A549 (cell line): ENCODE measurements around the gene COPS3. TPM values are rescaled to one million over a fixed set of nuclear protein-coding genes. Genes with fewer than 3 reads are reported as not detected.

Experiments
- ATAC-seq, 2 experiments: fragments of 200-7000 bp in 1 of 2; fragments of >200 bp in 1 of 2; cut with Nextera tagmentation in 1 of 2; cut with Tn5 transposase in 1 of 2; 3 replicates each; pipeline versions ENCODE4 v1.8.0 to v1.9.1; 2018 to 2020; ENCODE audit warnings: mild to moderate bottlenecking in 1 of 2, moderate library complexity in 1 of 2
- CTCF ChIA-PET: fragments of 300-600 bp; sonication (Branson Sonifier 250); formaldehyde crosslinking; extraction: SDS; loops from one replicate; lab custom pipeline; 2021; ENCODE audit warnings: antibody characterized with exemption, inconsistent platforms; lab: Yijun Ruan, JAX
- POLR2A ChIA-PET: fragments of 350-600 bp; formaldehyde crosslinking; extraction: SDS; loops from one replicate; lab custom pipeline; 2021; ENCODE audit warnings: antibody characterized with exemption, inconsistent platforms; lab: Yijun Ruan, JAX
- DNase-seq, 2 experiments: peaks; one replicate each; pipeline versions ENCODE4 v3.0.0 to v3.0.0-alpha.2; 2011 to 2016; ENCODE audit warnings: low read depth in 1 of 2, low spot score in 1 of 2
- FAIRE-seq: peaks from 2 replicates; lab custom pipeline; 2011; peaks lifted over from hg19 to GRCh38; lab: Jason Lieb, UNC
- H3K27ac ChIP-seq, 2 experiments: fragments of >200 bp; sonication (Bioruptor Twin); formaldehyde crosslinking; 3 replicates each; pipeline ENCODE4 v1.5.1; 2016 to 2017
- H3K4me1 ChIP-seq: fragments of >200 bp; sonication (Bioruptor Twin); formaldehyde crosslinking; 3 replicates; pipeline ENCODE4 v1.6.1; 2016
- H3K4me2 ChIP-seq: fragments of >200 bp; sonication (Bioruptor Twin); formaldehyde crosslinking; 3 replicates; pipeline ENCODE4 v1.6.1; 2016
- H3K4me3 ChIP-seq: fragments of >200 bp; sonication (Bioruptor Twin); formaldehyde crosslinking; 3 replicates; pipeline ENCODE4 v1.5.1; 2016
- H3K9me3 ChIP-seq: fragments of >200 bp; sonication (Bioruptor Twin); formaldehyde crosslinking; 3 replicates; pipeline ENCODE4 v1.6.1; 2016
- CEBPB ChIP-seq, 2 experiments: fragments of >200 bp in 1 of 2; sonication (Bioruptor Twin) in 1 of 2; formaldehyde crosslinking in 1 of 2; IDR thresholded peaks; 2 replicates each; pipeline ENCODE4 v1.6.1; 2012 to 2016
- CTCF ChIP-seq: fragments of >200 bp; sonication (Bioruptor Twin); formaldehyde crosslinking; IDR thresholded peaks from 3 replicates; pipeline ENCODE4 v1.5.1; 2016
- EP300 ChIP-seq, 2 experiments: fragments of >200 bp; sonication (Bioruptor Twin); formaldehyde crosslinking; IDR thresholded peaks; 2 replicates in 1 of 2; 3 replicates in 1 of 2; pipeline ENCODE4 v1.6.1; 2016 to 2017
- FOSB ChIP-seq: fragments of 250-450 bp; sonication (Bioruptor Pico); IDR thresholded peaks from 2 replicates; pipeline ENCODE4 v1.5.0; 2020; ENCODE audit warnings: mild to moderate bottlenecking, moderate library complexity
- HDAC2 ChIP-seq: fragments of 200-600 bp; sonication (generic); IDR thresholded peaks from 2 replicates; pipeline ENCODE4 v1.6.1; 2016
- HOXB13 ChIP-seq: fragments of 250-450 bp; sonication (Bioruptor Pico); IDR thresholded peaks from 2 replicates; pipeline ENCODE4 v1.5.0; 2020; ENCODE audit warnings: low read depth, mild to moderate bottlenecking, moderate library complexity
- JUNB ChIP-seq: fragments of >200 bp; sonication (Bioruptor Twin); formaldehyde crosslinking; IDR thresholded peaks from 2 replicates; pipeline ENCODE4 v1.6.1; 2016
- MAFK ChIP-seq: fragments of 450-650 bp; IDR thresholded peaks from 2 replicates; pipeline ENCODE4 v1.6.1; 2014; ENCODE audit not compliant: partially characterized antibody
- MAX ChIP-seq: IDR thresholded peaks from 2 replicates; pipeline ENCODE4 v1.6.1; 2012
- MYC ChIP-seq: IDR thresholded peaks from 2 replicates; pipeline ENCODE4 v1.6.1; 2012; ENCODE audit warnings: mild to moderate bottlenecking, inconsistent platforms, low read length, improper control_type of control experiment, borderline replicate concordance
- NPAS2 ChIP-seq: fragments of 250-450 bp; sonication (Bioruptor Pico); IDR thresholded peaks from 2 replicates; pipeline ENCODE4 v1.8.0; 2022; ENCODE audit warnings: mild to moderate bottlenecking, moderate library complexity, borderline replicate concordance
- POLR2AphosphoS2 ChIP-seq: conservative IDR thresholded peaks from 2 replicates; pipeline ENCODE4 v1.6.1; 2012; ENCODE audit warnings: low read length, improper control_type of control experiment, inconsistent platforms
- RCOR1 ChIP-seq: fragments of 150-350 bp; IDR thresholded peaks from 2 replicates; pipeline ENCODE4 v1.6.1; 2014; ENCODE audit warnings: antibody characterized with exemption, low read length, low read depth
- RNF2 ChIP-seq: fragments of 200-600 bp; sonication (generic); IDR thresholded peaks from 2 replicates; pipeline ENCODE4 v1.6.1; 2016; ENCODE audit warnings: low read depth, mild to moderate bottlenecking, antibody characterized with exemption, moderate library complexity, borderline replicate concordance
- SREBF2 ChIP-seq: fragments of 450-650 bp; IDR thresholded peaks from 2 replicates; pipeline ENCODE4 v1.6.1; 2014; ENCODE audit warnings: mild to moderate bottlenecking, moderate library complexity
- TP53 ChIP-seq: fragments of 250-450 bp; sonication (Bioruptor Pico); IDR thresholded peaks from 2 replicates; pipeline ENCODE4 v1.5.0; 2021; ENCODE audit warnings: mild to moderate bottlenecking, moderate library complexity
- USF2 ChIP-seq: fragments of 450-650 bp; IDR thresholded peaks from 2 replicates; pipeline ENCODE4 v1.6.1; 2014; ENCODE audit warnings: antibody characterized with exemption
- WGBS: methylation state at CpG from one replicate; pipeline ENCODE4 v1.1.6; 2017; ENCODE audit errors: missing lambda C conversion rate; 5-methylcytosine and 5-hydroxymethylcytosine counted together
- polyA plus RNA-seq, 4 experiments: library from polyadenylated mRNA; depleted of rRNA in 3 of 4; stranded (reverse); fragments of >200 nt; fragmentation: RNase III in 1 of 4; extraction: RNeasy Plus Mini Kit Qiagen cat#74134 plus additional on column Dnase treatment in 1 of 4; gene quantifications; 2 replicates in 3 of 4; 3 replicates in 1 of 4; pipeline ENCODE4 v1.2.3, GENCODE V29; 2011 to 2017

Gene COPS3
- polyA plus RNA-seq, 2 of the 4 experiments (the other 2 are of a cell fraction): 149 to 204 TPM

GRCh38 chr17:17305281-17305801, 24.3 kb upstream of the COPS3 start:
- FAIRE-seq: no peak

GRCh38 chr17:17304521-17304985, 23.5 kb upstream of the COPS3 start:
- no peak for TF ChIP-seq MYC
- TF ChIP-seq SREBF2: no peak
- no peak for TF ChIP-seq FOSB (CRISPR knock-in tag)
- no peak for TF ChIP-seq POLR2AphosphoS2
- no peaks in the 10 kb centered on the region for H3K9me3 ChIP-seq
- ChIA-PET CTCF (interaction anchor here (1.7 kb wide), 1 partner anchor 8 kb away, joined by 3 read pairs; no protein-coding TSS in a partner anchor), POLR2A (no interaction called here)
- DNase-seq: no peak
- ATAC-seq: no peak
- no peak overlapping the region for H3K27ac ChIP-seq
- FAIRE-seq: no peak
- peak overlapping the region; percentile 97 for H3K4me2 ChIP-seq
- WGBS: 61% methylated on average over 2 of the region's 2 CpGs
- peak overlapping the region; percentile 71; the same call in 1 of the 3 replicates for H3K4me3 ChIP-seq
- peaks cover 32% of the 10 kb centered on the region for H3K4me1 ChIP-seq

More at GRCh38 chr17:17305281-17305801, 24.3 kb upstream of the COPS3 start:
- ChIA-PET CTCF (interaction anchor here (0.7 to 1.7 kb wide), 5 partner anchors 8 to 265 kb away, joined by 3 to 4 read pairs (median 4); no protein-coding TSS in a partner anchor), POLR2A (no interaction called here)
- Histone ChIP-seq H3K9me3 (no peaks in the 10 kb centered on the region), H3K27ac (no peak overlapping the region), H3K4me3 (no peak overlapping the region), H3K4me2 (no peak overlapping the region), H3K4me1 (peaks cover 29% of the 10 kb centered on the region)
- WGBS: 77% methylated on average over 6 of the region's 8 CpGs
- TF ChIP-seq USF2 (peak; percentile 57), MYC (no peak), NPAS2 (CRISPR knock-in tag) (no peak), MAX (0 out of 2 replicates have a peak, but pooled peaks have one; percentile 18), TP53 (no peak)
- no peak for ATAC-seq
- no peak for DNase-seq

GRCh38 chr17:17303847-17304490, 22.9 kb upstream of the COPS3 start:
- peak overlapping the region; percentile 71 for H3K4me3 ChIP-seq
- POLR2A ChIA-PET: no interaction called here
- DNase-seq: no peak
- H3K4me1 ChIP-seq: peaks cover 32% of the 10 kb centered on the region
- H3K4me2 ChIP-seq: peak overlapping the region; percentile 97
- ATAC-seq: no peak
- FAIRE-seq: no peak
- TF ChIP-seq HOXB13 (CRISPR knock-in tag) (no peak), CEBPB (IDR thresholded peaks at IDR 0.05) (no peak), FOSB (CRISPR knock-in tag) (no peak), RCOR1 (no peak), HDAC2 (no peak), NPAS2 (CRISPR knock-in tag) (no peak), MAFK (no peak), TP53 (no peak), RNF2 (no peak), EP300 (IDR thresholded peaks at IDR 0.05) (no peak), CTCF (no peak), JUNB (no peak)
- WGBS: 32% methylated on average over 13 of the region's 21 CpGs
- CTCF ChIA-PET: interaction anchor here (1.7 kb wide), 1 partner anchor 9 kb away, joined by 3 read pairs; no protein-coding TSS in a partner anchor
- no peaks in the 10 kb centered on the region for H3K9me3 ChIP-seq
- H3K27ac ChIP-seq: peak overlapping the region; percentile 93 to 94
